A549 (cell line): Measurements from ENCODE around the gene GRIN2D. TPM values are rescaled to one million over a fixed set of nuclear protein-coding genes. Genes with fewer than 3 reads are reported as not detected.

Source experiments
- ATAC-seq, 2 experiments: fragments of 200-7000 bp in 1 of 2; fragments of >200 bp in 1 of 2; cut with Nextera tagmentation in 1 of 2; cut with Tn5 transposase in 1 of 2; 3 replicates each; pipeline versions ENCODE4 v1.8.0 to v1.9.1; 2018 to 2020; ENCODE audit warnings: mild to moderate bottlenecking in 1 of 2, moderate library complexity in 1 of 2
- CTCF ChIA-PET: fragments of 300-600 bp; sonication (Branson Sonifier 250); formaldehyde crosslinking; extraction: SDS; loops from one replicate; lab custom pipeline; 2021; ENCODE audit warnings: antibody characterized with exemption, inconsistent platforms; lab: Yijun Ruan, JAX
- POLR2A ChIA-PET: fragments of 350-600 bp; formaldehyde crosslinking; extraction: SDS; loops from one replicate; lab custom pipeline; 2021; ENCODE audit warnings: antibody characterized with exemption, inconsistent platforms; lab: Yijun Ruan, JAX
- DNase-seq, 2 experiments: peaks; one replicate each; pipeline versions ENCODE4 v3.0.0 to v3.0.0-alpha.2; 2011 to 2016; ENCODE audit warnings: low read depth in 1 of 2, low spot score in 1 of 2
- FAIRE-seq: peaks from 2 replicates; lab custom pipeline; 2011; peaks lifted over from hg19 to GRCh38; lab: Jason Lieb, UNC
- H3K27ac ChIP-seq, 2 experiments: fragments of >200 bp; sonication (Bioruptor Twin); formaldehyde crosslinking; 3 replicates each; pipeline ENCODE4 v1.5.1; 2016 to 2017
- H3K4me1 ChIP-seq: fragments of >200 bp; sonication (Bioruptor Twin); formaldehyde crosslinking; 3 replicates; pipeline ENCODE4 v1.6.1; 2016
- H3K4me2 ChIP-seq: fragments of >200 bp; sonication (Bioruptor Twin); formaldehyde crosslinking; 3 replicates; pipeline ENCODE4 v1.6.1; 2016
- H3K4me3 ChIP-seq: fragments of >200 bp; sonication (Bioruptor Twin); formaldehyde crosslinking; 3 replicates; pipeline ENCODE4 v1.5.1; 2016
- H3K9me3 ChIP-seq: fragments of >200 bp; sonication (Bioruptor Twin); formaldehyde crosslinking; 3 replicates; pipeline ENCODE4 v1.6.1; 2016
- ATOH8 ChIP-seq: fragments of 250-450 bp; sonication (Bioruptor Pico); IDR thresholded peaks from 2 replicates; pipeline ENCODE4 v1.5.0; 2020; ENCODE audit warnings: low read depth, mild to moderate bottlenecking, moderate library complexity
- BHLHE40 ChIP-seq: IDR thresholded peaks from 2 replicates; pipeline ENCODE4 v1.6.1; 2012; ENCODE audit warnings: low read depth, low read length, inconsistent platforms
- CBX2 ChIP-seq: fragments of 200-600 bp; sonication (generic); IDR thresholded peaks from 2 replicates; pipeline ENCODE4 v1.6.1; 2016; ENCODE audit warnings: low read depth, mild to moderate bottlenecking, borderline replicate concordance
- CEBPB ChIP-seq, 2 experiments: fragments of >200 bp in 1 of 2; sonication (Bioruptor Twin) in 1 of 2; formaldehyde crosslinking in 1 of 2; IDR thresholded peaks; 2 replicates each; pipeline ENCODE4 v1.6.1; 2012 to 2016
- EHMT2 ChIP-seq: fragments of 200-600 bp; sonication (generic); IDR thresholded peaks from 2 replicates; pipeline ENCODE4 v1.6.1; 2016; ENCODE audit warnings: antibody characterized with exemption, low read depth, mild to moderate bottlenecking, moderate library complexity
- EP300 ChIP-seq, 2 experiments: fragments of >200 bp; sonication (Bioruptor Twin); formaldehyde crosslinking; IDR thresholded peaks; 2 replicates in 1 of 2; 3 replicates in 1 of 2; pipeline ENCODE4 v1.6.1; 2016 to 2017
- FOSL2 ChIP-seq, 2 experiments: fragments of 450-650 bp in 1 of 2; fragments of >200 bp in 1 of 2; sonication (Bioruptor Twin) in 1 of 2; formaldehyde crosslinking; IDR thresholded peaks; 2 replicates each; pipeline versions ENCODE4 v1.5.0 to v1.6.1; 2016 to 2020; ENCODE audit warnings: mild to moderate bottlenecking in 1 of 2, moderate library complexity in 1 of 2
- FOXS1 ChIP-seq: fragments of 250-450 bp; sonication (Bioruptor Pico); IDR thresholded peaks from 2 replicates; pipeline ENCODE4 v1.5.0; 2020; ENCODE audit warnings: mild to moderate bottlenecking, moderate library complexity
- GATA3 ChIP-seq: IDR thresholded peaks from 2 replicates; pipeline ENCODE4 v1.6.1; 2012; ENCODE audit warnings: borderline replicate concordance
- HDAC2 ChIP-seq: fragments of 200-600 bp; sonication (generic); IDR thresholded peaks from 2 replicates; pipeline ENCODE4 v1.6.1; 2016
- HEYL ChIP-seq: fragments of 250-450 bp; sonication (Bioruptor Pico); IDR thresholded peaks from 2 replicates; pipeline ENCODE4 v1.8.0; 2021; ENCODE audit warnings: mild to moderate bottlenecking, moderate library complexity
- JUNB ChIP-seq: fragments of >200 bp; sonication (Bioruptor Twin); formaldehyde crosslinking; IDR thresholded peaks from 2 replicates; pipeline ENCODE4 v1.6.1; 2016
- MAFK ChIP-seq: fragments of 450-650 bp; IDR thresholded peaks from 2 replicates; pipeline ENCODE4 v1.6.1; 2014; ENCODE audit not compliant: partially characterized antibody
- MAX ChIP-seq: IDR thresholded peaks from 2 replicates; pipeline ENCODE4 v1.6.1; 2012
- MAZ ChIP-seq: fragments of 150-350 bp; IDR thresholded peaks from 2 replicates; pipeline ENCODE4 v1.6.1; 2014; ENCODE audit warnings: antibody characterized with exemption, low read depth, low read length, borderline replicate concordance
- NFE2L2 ChIP-seq: fragments of 150-350 bp; conservative IDR thresholded peaks from 2 replicates; pipeline ENCODE4 v1.6.1; 2014; ENCODE audit warnings: low read length
- NPAS2 ChIP-seq: fragments of 250-450 bp; sonication (Bioruptor Pico); IDR thresholded peaks from 2 replicates; pipeline ENCODE4 v1.8.0; 2022; ENCODE audit warnings: mild to moderate bottlenecking, moderate library complexity, borderline replicate concordance
- POLR2A ChIP-seq: IDR thresholded peaks from 2 replicates; pipeline ENCODE4 v1.6.1; 2012; ENCODE audit warnings: mild to moderate bottlenecking, low read length
- RAD21 ChIP-seq, 2 experiments: fragments of >200 bp in 1 of 2; sonication (Bioruptor Twin) in 1 of 2; formaldehyde crosslinking in 1 of 2; IDR thresholded peaks in 1 of 2; conservative IDR thresholded peaks in 1 of 2; 2 replicates in 1 of 2; 3 replicates in 1 of 2; pipeline ENCODE4 v1.6.1; 2012 to 2018; ENCODE audit warnings: inconsistent platforms in 1 of 2
- REST ChIP-seq: fragments of 200-600 bp; sonication (generic); IDR thresholded peaks from 2 replicates; pipeline ENCODE4 v1.6.1; 2016; ENCODE audit warnings: antibody characterized with exemption, mild to moderate bottlenecking, moderate library complexity
- RFX5 ChIP-seq: fragments of 450-650 bp; IDR thresholded peaks from 2 replicates; pipeline ENCODE4 v1.7.1; 2014; ENCODE audit warnings: antibody characterized with exemption, mild to moderate bottlenecking, moderate library complexity
- SREBF2 ChIP-seq: fragments of 450-650 bp; IDR thresholded peaks from 2 replicates; pipeline ENCODE4 v1.6.1; 2014; ENCODE audit warnings: mild to moderate bottlenecking, moderate library complexity
- TP53 ChIP-seq: fragments of 250-450 bp; sonication (Bioruptor Pico); IDR thresholded peaks from 2 replicates; pipeline ENCODE4 v1.5.0; 2021; ENCODE audit warnings: mild to moderate bottlenecking, moderate library complexity
- ZFP36 ChIP-seq: fragments of 450-650 bp; IDR thresholded peaks from 2 replicates; pipeline ENCODE4 v1.6.1; 2014; ENCODE audit warnings: borderline replicate concordance; ENCODE audit not compliant: partially characterized antibody
- ZNF302 ChIP-seq: fragments of 250-450 bp; sonication (Bioruptor Pico); IDR thresholded peaks from 2 replicates; pipeline ENCODE4 v1.9.0; 2021; ENCODE audit warnings: inconsistent platforms, mild to moderate bottlenecking, moderate library complexity
- ZSCAN20 ChIP-seq: fragments of 250-450 bp; sonication (Bioruptor Pico); IDR thresholded peaks from 2 replicates; pipeline ENCODE4 v1.8.0; 2022; ENCODE audit warnings: mild to moderate bottlenecking, moderate library complexity
- WGBS: methylation state at CpG from one replicate; pipeline ENCODE4 v1.1.6; 2017; ENCODE audit errors: missing lambda C conversion rate; 5-methylcytosine and 5-hydroxymethylcytosine counted together
- polyA plus RNA-seq, 4 experiments: library from polyadenylated mRNA; depleted of rRNA in 3 of 4; stranded (reverse); fragments of >200 nt; fragmentation: RNase III in 1 of 4; extraction: RNeasy Plus Mini Kit Qiagen cat#74134 plus additional on column Dnase treatment in 1 of 4; gene quantifications; 2 replicates in 3 of 4; 3 replicates in 1 of 4; pipeline ENCODE4 v1.2.3, GENCODE V29; 2011 to 2017
- TF ChIP-seq, protein P1 (sequence below): fragments of >200 bp; sonication (Bioruptor Twin); formaldehyde crosslinking; IDR thresholded peaks from 2 replicates; pipeline ENCODE4 v1.6.1; 2016

Gene GRIN2D
- polyA plus RNA-seq, 2 of the 4 experiments (the other 2 are of a cell fraction): 2.6 to 6.3 TPM

- ChIA-PET POLR2A (interaction anchor here (1.0 to 1.8 kb wide), 3 partner anchors 8 to 34 kb away, joined by 3 to 13 read pairs (median 8); partner anchors contain the start of genes SYNGR4 and TMEM143), CTCF (interaction anchor here (0.6 to 17.4 kb wide), 7 partner anchors 9 to 229 kb away, joined by 3 to 224 read pairs (median 8); partner anchors contain the start of gene KDELR1)
- Histone ChIP-seq H3K27ac (peak overlapping the region; percentile 67 to 85), H3K4me3 (no peak overlapping the region), H3K4me2 (peak overlapping the region; percentile 40), H3K4me1 (peaks cover 31% of the 10 kb centered on the region), H3K9me3 (no peaks in the 10 kb centered on the region)
- no peak for TF ChIP-seq MAZ
- no peak for TF ChIP-seq NFE2L2
- no peak for TF ChIP-seq EHMT2
- no peak for TF ChIP-seq HEYL (CRISPR knock-in tag)
- TF ChIP-seq ATOH8 (CRISPR knock-in tag): no peak
- no peak for TF ChIP-seq EP300 (IDR thresholded peaks at IDR 0.05)
- no peak for TF ChIP-seq GATA3
- TF ChIP-seq, protein P1, sequence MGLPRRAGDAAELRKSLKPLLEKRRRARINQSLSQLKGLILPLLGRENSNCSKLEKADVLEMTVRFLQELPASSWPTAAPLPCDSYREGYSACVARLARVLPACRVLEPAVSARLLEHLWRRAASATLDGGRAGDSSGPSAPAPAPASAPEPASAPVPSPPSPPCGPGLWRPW: no peak
- TF ChIP-seq CEBPB (IDR thresholded peaks at IDR 0.05): no peak
- ATAC-seq (peak; percentile 2 to 12; a peak in 3 of 6 replicates), DNase-seq (no peak), FAIRE-seq (no peak)
- 82% methylated on average over 12 of the region's 12 CpGs for WGBS
Observed at GRCh38 chr19:48355365-48355954, 38.0 kb upstream of the GRIN2D start.

DNA sequence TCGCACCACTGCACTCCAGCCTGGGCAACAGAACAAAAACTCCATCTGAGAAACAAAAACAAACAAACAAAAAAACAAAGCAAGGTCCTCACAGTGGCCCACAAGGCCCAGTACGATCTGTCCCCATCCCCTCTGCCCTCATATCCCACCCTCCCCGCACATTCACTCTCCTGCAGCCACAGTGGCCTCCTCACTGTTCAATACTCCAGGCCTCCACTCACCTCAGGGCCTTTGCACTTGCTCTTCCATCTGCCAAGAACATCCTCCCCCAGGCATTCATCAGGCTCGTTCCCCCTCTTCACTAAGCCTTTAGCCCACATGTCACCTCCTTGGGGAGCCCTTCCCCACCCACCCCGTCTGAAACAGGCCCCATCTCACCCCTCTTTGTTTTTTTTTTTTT is 34.3 kb upstream of the GRIN2D start:
- no peak overlapping the region for H3K4me2 ChIP-seq
- CTCF ChIA-PET: interaction anchor here (1.5 to 17.4 kb wide), 4 partner anchors 12 to 249 kb away, joined by 4 to 224 read pairs (median 18); partner anchors contain the start of gene KDELR1
- 79% methylated on average over 5 of the region's 5 CpGs for WGBS
- TF ChIP-seq REST (no peak), RAD21 (conservative IDR thresholded peaks at IDR 0.05 in 1 of 2, IDR thresholded peaks at IDR 0.05 in 1 of 2) (no peak), POLR2A (no peak), ZSCAN20 (no peak), RFX5 (no peak), BHLHE40 (no peak)
- TF ChIP-seq, all 56 proteins: peak for 0
- Histone ChIP-seq H3K9me3 (no peaks in the 10 kb centered on the region), H3K4me1 (peaks cover 28% of the 10 kb centered on the region), H3K4me3 (no peak overlapping the region), H3K27ac (no peak overlapping the region)
- DNase-seq: no peak
- FAIRE-seq: no peak
- POLR2A ChIA-PET: no interaction called here
- no peak for ATAC-seq

DNA sequence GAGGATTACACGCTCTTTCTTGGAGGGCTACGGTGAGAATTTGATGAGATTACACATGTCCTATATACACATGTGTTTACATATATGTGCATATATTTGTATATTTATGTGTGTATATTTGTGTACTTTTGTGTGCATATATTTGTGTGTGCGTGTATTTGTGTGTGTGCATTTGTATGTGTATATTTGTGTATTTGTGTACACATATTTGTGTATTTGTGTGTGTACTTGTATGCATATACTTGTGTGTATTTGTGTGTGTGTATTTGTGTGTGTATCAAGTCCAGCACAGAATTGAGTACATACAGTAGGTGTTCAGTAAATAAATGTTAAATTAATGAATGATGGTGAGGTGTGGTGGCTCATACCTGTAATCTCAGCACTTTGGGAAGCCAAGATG is 31.6 kb upstream of the GRIN2D start:
- peaks cover 11% of the 10 kb centered on the region for H3K4me1 ChIP-seq
- no peak for TF ChIP-seq HDAC2
- TF ChIP-seq NPAS2 (CRISPR knock-in tag): no peak
- no peak for TF ChIP-seq ZFP36
- no peak for TF ChIP-seq EHMT2
- TF ChIP-seq TP53 (CRISPR knock-in tag): no peak
- no peak for TF ChIP-seq GATA3
- no peak for TF ChIP-seq EP300 (IDR thresholded peaks at IDR 0.05)
- no peak for TF ChIP-seq MAZ
- TF ChIP-seq ZNF302: no peak
- no peak for TF ChIP-seq RAD21 (conservative IDR thresholded peaks at IDR 0.05 in 1 of 2, IDR thresholded peaks at IDR 0.05 in 1 of 2)
- no peak for TF ChIP-seq CEBPB (IDR thresholded peaks at IDR 0.05)
- no peak for TF ChIP-seq SREBF2
- TF ChIP-seq FOXS1 (CRISPR knock-in tag): no peak
- no peak for TF ChIP-seq MAFK
- no peak for TF ChIP-seq CBX2
- no peak for TF ChIP-seq JUNB
- TF ChIP-seq MAX: no peak
- no peak for TF ChIP-seq FOSL2 (IDR thresholded peaks at IDR 0.05)
- TF ChIP-seq FOSL2 (CRISPR knock-in tag; IDR thresholded peaks at IDR 0.05): no peak
- TF ChIP-seq POLR2A: no peak
- POLR2A ChIA-PET: interaction anchor here (1.1 to 3.1 kb wide), 2 partner anchors 29 to 30 kb away, joined by 8 to 36 read pairs; partner anchors contain the start of gene KDELR1
- DNase-seq: no peak
- whole genome bisulfite sequencing: 96% methylated on average over 3 of the region's 3 CpGs
- CTCF ChIA-PET: interaction anchor here (1.4 to 2.7 kb wide), 4 partner anchors 8 to 223 kb away, joined by 4 to 11 read pairs (median 7); no protein-coding TSS in a partner anchor
- no peak overlapping the region for H3K4me3 ChIP-seq
- H3K9me3 ChIP-seq: no peaks in the 10 kb centered on the region
- H3K27ac ChIP-seq: no peak overlapping the region
- no peak for FAIRE-seq
- no peak for ATAC-seq
- H3K4me2 ChIP-seq: no peak overlapping the region
